H7 (cell line): ENCODE measurements around the gene OPN1SW. TPM values are rescaled to one million over a fixed set of nuclear protein-coding genes. Genes with fewer than 3 reads are reported as not detected.
A peak's percentile ranks its signal among the peaks of the same experiment; 100 is the strongest.

Experiments used
- DNase-seq: peaks from one replicate; pipeline ENCODE4 v3.0.0; 2012
- H3K27me3 ChIP-seq: 2 replicates; pipeline ENCODE4 v1.6.0; 2011; ENCODE audit warnings: mild to moderate bottlenecking, low read length; ENCODE audit not compliant: control insufficient read depth, insufficient read depth
- H3K36me3 ChIP-seq: replicated peaks from 2 replicates; pipeline ENCODE4 v1.5.1; 2011; ENCODE audit warnings: low read length; ENCODE audit not compliant: control insufficient read depth, insufficient read depth
- H3K4me3 ChIP-seq: 2 replicates; pipeline ENCODE4 v1.5.1; 2011; ENCODE audit warnings: low read depth, mild to moderate bottlenecking, control low read depth, low read length, moderate library complexity; ENCODE audit not compliant: insufficient read depth
- total RNA-seq: library from RNA; depleted of rRNA; stranded (reverse); fragments of >200 nt; shearing (Covaris generic); gene quantifications from 2 replicates; pipeline ENCODE4 v1.2.3, GENCODE V29; 2014; rRNA removed

OPN1SW gene
- total RNA-seq = not detected in 2 replicates

GRCh38 chr7:128775744-128776474, at the start of gene OPN1SW:
OPN1SW (minus strand) TSS chr7:128775794; CDS start chr7:128775781, 13 bp downstream.
- Histone ChIP-seq H3K36me3 (peaks cover 5% of the 10 kb centered on the region), H3K27me3 (no peaks in the 10 kb centered on the region), H3K4me3 (no peak within 1 kb of the TSS)
- DNase-seq = no peak

GRCh38 chr7:128821724-128822123, 46.1 kb upstream of the OPN1SW start:
- Histone ChIP-seq H3K36me3 (no peaks in the 10 kb centered on the region), H3K4me3 (no peak overlapping the region), H3K27me3 (no peaks in the 10 kb centered on the region; the same call in none of the 2 replicates)
- no peak for DNase-seq

- H3K27me3 ChIP-seq = no peaks in the 10 kb centered on the region; the same call in 1 of the 2 replicates
- H3K4me3 ChIP-seq = no peak overlapping the region
- H3K36me3 ChIP-seq = no peaks in the 10 kb centered on the region; the same call in 1 of the 2 replicates
- no peak for DNase-seq
Measured at GRCh38 chr7:128818694-128819093, 43.1 kb upstream of the OPN1SW start.

- Histone ChIP-seq H3K27me3 (no peaks in the 10 kb centered on the region), H3K36me3 (peaks cover 4% of the 10 kb centered on the region), H3K4me3 (no peak overlapping the region)
- DNase-seq = no peak
Measured at GRCh38 chr7:128815289-128815942, 39.8 kb upstream of the OPN1SW start.

- Histone ChIP-seq H3K36me3 (peaks cover 4% of the 10 kb centered on the region), H3K4me3 (no peak overlapping the region), H3K27me3 (no peaks in the 10 kb centered on the region)
- DNase-seq = no peak
Measured at GRCh38 chr7:128814499-128814898, 38.9 kb upstream of the OPN1SW start.

- Histone ChIP-seq H3K36me3 (peaks cover 7% of the 10 kb centered on the region), H3K27me3 (no peaks in the 10 kb centered on the region), H3K4me3 (no peak overlapping the region)
- DNase-seq = peak; percentile 63
Measured at GRCh38 chr7:128812514-128813168, 37.0 kb upstream of the OPN1SW start.

- H3K36me3 ChIP-seq = peaks cover 9% of the 10 kb centered on the region
- DNase-seq = no peak
- no peaks in the 10 kb centered on the region for H3K27me3 ChIP-seq
- H3K4me3 ChIP-seq = no peak overlapping the region
Measured at GRCh38 chr7:128811631-128812430, 36.2 kb upstream of the OPN1SW start.

- H3K36me3 ChIP-seq = peaks cover 18% of the 10 kb centered on the region
- no peaks in the 10 kb centered on the region for H3K27me3 ChIP-seq
- no peak overlapping the region for H3K4me3 ChIP-seq
- no peak for DNase-seq
Measured at GRCh38 chr7:128810997-128811396, 35.4 kb upstream of the OPN1SW start.

GRCh38 chr7:128810473-128810872, 34.9 kb upstream of the OPN1SW start:
- DNase-seq = no peak
- Histone ChIP-seq H3K4me3 (no peak overlapping the region), H3K27me3 (no peaks in the 10 kb centered on the region), H3K36me3 (peaks cover 22% of the 10 kb centered on the region)

GRCh38 chr7:128809363-128809762, 33.8 kb upstream of the OPN1SW start:
- H3K36me3 ChIP-seq = peaks cover 24% of the 10 kb centered on the region
- H3K4me3 ChIP-seq = no peak overlapping the region
- DNase-seq = no peak
- no peaks in the 10 kb centered on the region for H3K27me3 ChIP-seq

GRCh38 chr7:128807191-128807590, 31.6 kb upstream of the OPN1SW start:
- no peak for DNase-seq
- peaks cover 24% of the 10 kb centered on the region for H3K36me3 ChIP-seq
- H3K27me3 ChIP-seq = no peaks in the 10 kb centered on the region
- no peak overlapping the region for H3K4me3 ChIP-seq

GRCh38 chr7:128805225-128805624, 29.6 kb upstream of the OPN1SW start:
- no peaks in the 10 kb centered on the region for H3K27me3 ChIP-seq
- H3K36me3 ChIP-seq = peaks cover 22% of the 10 kb centered on the region
- H3K4me3 ChIP-seq = no peak overlapping the region
- no peak for DNase-seq

- peaks cover 24% of the 10 kb centered on the region for H3K36me3 ChIP-seq
- H3K27me3 ChIP-seq = no peaks in the 10 kb centered on the region
- no peak overlapping the region for H3K4me3 ChIP-seq
- no peak for DNase-seq
Measured at GRCh38 chr7:128804484-128804883, 28.9 kb upstream of the OPN1SW start.

- H3K4me3 ChIP-seq = no peak overlapping the region
- H3K36me3 ChIP-seq = peaks cover 21% of the 10 kb centered on the region
- no peak for DNase-seq
- no peaks in the 10 kb centered on the region for H3K27me3 ChIP-seq
Measured at GRCh38 chr7:128801667-128802418, 26.2 kb upstream of the OPN1SW start.
